Measurements from ENCODE around the gene ALPK3. TPM values are rescaled to one million over a fixed set of nuclear protein-coding genes. Genes with fewer than 3 reads are reported as not detected.

The ALPK3 gene
- total and polyA plus RNA-seq, 2 donors from 2014 or later = 3.1 to 20.2 TPM

GRCh38 chr15:84904419-84904818 is 87.3 kb downstream of the ALPK3 start:
- FAIRE-seq (no peak), DNase-seq (no peak)
- Histone ChIP-seq H3K27ac (ENCODE audit: low read depth in 2 of 2, low read length in 2 of 2) (peak overlapping the region in 1 of 2 donors; percentile 26), H3K9me3 (ENCODE audit: control insufficient read depth in 2 of 3, insufficient read depth in 1 of 3, low read length in 3 of 3) (no peaks in the 10 kb centered on the region), H3K4me1 (ENCODE audit: control insufficient read depth in 2 of 3, insufficient read depth in 2 of 3, low read depth in 1 of 3, low read length in 3 of 3) (peaks cover 0 to 4% (median under 1%) of the 10 kb centered on the region in 3 donors), H3K36me3 (ENCODE audit: control insufficient read depth in 2 of 3, insufficient read depth in 3 of 3, low read length in 3 of 3) (peaks cover 0 to 4% (median 0%) of the 10 kb centered on the region in 3 donors), H3K4me3 (ENCODE audit: low read length in 3 of 3) (no peak overlapping the region), H3K27me3 (ENCODE audit: control insufficient read depth, insufficient read depth, low read length) (no peaks in the 10 kb centered on the region), H3K9ac (ENCODE audit: low read length in 3 of 3) (no peak overlapping the region)
- no peak for TF ChIP-seq CTCF (IDR thresholded peaks at IDR 0.05; ENCODE audit: borderline replicate concordance, extremely low read depth, insufficient read depth)
- intact Hi-C loops (cut with DNase I) = no loop called here

GRCh38 chr15:84905016-84905916 is 88.1 kb downstream of the ALPK3 start:
- FAIRE-seq = no peak
- Histone ChIP-seq H3K27ac (ENCODE audit: low read depth in 2 of 2, low read length in 2 of 2) (peak overlapping the region in 1 of 2 donors; percentile 26), H3K9ac (ENCODE audit: low read length in 3 of 3) (no peak overlapping the region), H3K4me1 (ENCODE audit: control insufficient read depth in 2 of 3, insufficient read depth in 2 of 3, low read depth in 1 of 3, low read length in 3 of 3) (peaks cover 0 to 8% (median 8%) of the 10 kb centered on the region in 3 donors), H3K36me3 (ENCODE audit: control insufficient read depth in 2 of 3, insufficient read depth in 3 of 3, low read length in 3 of 3) (peaks cover 0 to 4% (median 0%) of the 10 kb centered on the region in 3 donors), H3K9me3 (ENCODE audit: control insufficient read depth in 2 of 3, insufficient read depth in 1 of 3, low read length in 3 of 3) (no peaks in the 10 kb centered on the region), H3K27me3 (ENCODE audit: control insufficient read depth, insufficient read depth, low read length) (no peaks in the 10 kb centered on the region), H3K4me3 (ENCODE audit: low read length in 3 of 3) (no peak overlapping the region)
- no peak for TF ChIP-seq CTCF (IDR thresholded peaks at IDR 0.05; ENCODE audit: borderline replicate concordance, extremely low read depth, insufficient read depth)
- DNase-seq = no peak
- intact Hi-C loops (cut with DNase I) = no loop called here

- H3K36me3 ChIP-seq (ENCODE audit: control insufficient read depth in 2 of 3, insufficient read depth in 3 of 3, low read length in 3 of 3) = peaks cover 0 to 4% (median 0%) of the 10 kb centered on the region in 3 donors
- H3K9me3 ChIP-seq (ENCODE audit: control insufficient read depth in 2 of 3, insufficient read depth in 1 of 3, low read length in 3 of 3) = no peaks in the 10 kb centered on the region
- no peak for DNase-seq
- H3K4me3 ChIP-seq (ENCODE audit: low read length in 3 of 3) = no peak overlapping the region
- H3K9ac ChIP-seq (ENCODE audit: low read length in 3 of 3) = no peak overlapping the region
- FAIRE-seq = no peak
- peaks cover 6 to 24% (median 15%) of the 10 kb centered on the region in 3 donors for H3K4me1 ChIP-seq (ENCODE audit: control insufficient read depth in 2 of 3, insufficient read depth in 2 of 3, low read depth in 1 of 3, low read length in 3 of 3)
- intact Hi-C loops (cut with DNase I) = no loop called here
- H3K27me3 ChIP-seq (ENCODE audit: control insufficient read depth, insufficient read depth, low read length) = no peaks in the 10 kb centered on the region
- H3K27ac ChIP-seq (ENCODE audit: low read depth in 2 of 2, low read length in 2 of 2) = no peak overlapping the region
- TF ChIP-seq CTCF (IDR thresholded peaks at IDR 0.05; ENCODE audit: borderline replicate concordance, extremely low read depth, insufficient read depth) = no peak
Observed at GRCh38 chr15:84907731-84908130, 90.6 kb downstream of the ALPK3 start.
